Measurements from ENCODE around the gene PARP3. TPM values are rescaled to one million over a fixed set of nuclear protein-coding genes. Genes with fewer than 3 reads are reported as not detected.

PARP3 gene
- total RNA-seq, result 7.7 and 15.9 TPM in 2 replicates

DNA sequence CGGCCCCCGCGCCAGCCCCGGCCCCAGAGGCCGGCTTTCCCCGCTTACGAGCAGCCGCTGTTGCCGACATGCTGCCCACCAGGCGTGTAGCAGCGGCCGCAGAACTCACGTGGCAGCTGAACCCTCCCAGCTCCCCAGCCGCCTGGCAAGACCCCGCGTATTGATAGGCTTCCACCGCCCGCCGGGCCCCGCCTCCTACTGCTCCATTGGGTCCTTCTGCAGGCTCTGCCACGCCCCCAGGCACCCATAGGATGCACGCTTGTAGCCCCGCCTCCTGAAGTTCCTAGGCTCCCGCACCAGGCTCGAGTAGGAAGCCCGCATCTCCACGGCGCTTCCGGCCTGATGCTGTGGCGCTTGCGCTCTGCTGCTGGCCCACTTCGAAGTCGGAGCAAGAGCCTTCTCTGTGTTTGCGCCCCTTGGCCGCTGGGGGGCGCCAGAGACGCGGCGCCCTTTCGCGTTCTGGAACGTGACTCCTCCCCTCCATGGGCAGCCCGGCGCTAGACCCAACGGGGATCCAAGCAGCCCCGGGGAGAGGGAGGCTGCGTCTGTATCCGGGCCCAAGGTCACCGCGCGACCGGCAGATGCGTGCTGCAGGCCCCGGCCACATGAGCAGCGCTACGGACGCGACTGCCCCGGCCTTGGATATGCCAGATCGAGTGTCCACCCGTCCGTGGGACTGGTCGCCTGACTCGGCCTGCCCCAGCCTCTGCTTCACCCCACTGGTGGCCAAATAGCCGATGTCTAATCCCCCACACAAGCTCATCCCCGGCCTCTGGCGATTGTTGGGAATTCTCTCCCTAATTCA, at the start of gene PARP3, which contains the start of gene RRP9:
Gene PARP3, plus strand, starts transcription at position 566 of the 805 bp plus-strand sequence. CDS start 993 bp downstream, outside the sequence.
Gene RRP9, minus strand, starts transcription at position 107 of the 805 bp plus-strand sequence. Its CDS starts 37 bp downstream, at position 70.

GRCh38 chr3:51955175-51955892, 13.2 kb downstream of the PARP3 start, which contains the start of gene GPR62:
TSS of gene GPR62 (plus strand) at chr3:51955381. CDS start at chr3:51955653, 272 bp downstream.

DNA sequence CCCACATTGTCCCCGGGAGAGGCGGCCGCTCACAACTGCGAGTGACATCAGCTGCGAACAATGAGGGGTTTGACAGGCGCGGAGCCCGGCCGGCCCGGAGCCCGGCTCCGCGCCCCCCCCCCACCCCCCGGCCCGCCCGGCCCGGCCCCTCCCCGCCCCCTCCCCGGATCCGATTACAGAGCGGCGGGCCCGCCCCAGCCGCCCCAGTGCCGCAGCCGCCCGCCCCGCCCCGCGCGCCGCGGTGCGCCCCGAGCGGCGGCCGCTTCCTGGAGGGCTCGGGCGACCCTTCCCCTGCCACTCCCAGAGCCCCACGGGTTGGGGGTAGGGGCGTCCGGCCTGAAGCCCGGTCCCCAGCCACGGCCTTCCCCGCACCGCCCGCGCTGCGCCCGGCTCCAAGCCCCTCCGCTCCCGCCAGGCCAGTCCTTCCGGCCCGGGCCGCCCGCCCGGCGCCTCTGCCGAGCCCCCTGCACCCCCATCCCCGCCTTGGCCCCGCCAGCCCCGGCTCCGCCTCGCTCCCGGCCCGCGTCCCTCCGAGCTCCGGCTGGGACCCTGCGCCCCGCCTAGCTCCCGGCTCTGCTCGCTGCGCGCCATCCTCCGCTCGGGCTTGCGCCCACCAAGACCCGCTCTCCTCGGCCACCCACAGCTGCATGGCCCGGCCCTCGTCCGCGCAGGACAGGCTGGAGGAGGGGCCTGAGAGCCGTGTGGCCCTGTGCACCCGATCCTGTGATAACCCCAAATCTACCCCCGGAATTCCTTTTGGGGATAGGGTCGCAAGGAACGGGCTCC, 25.4 kb downstream of the PARP3 start, which contains the start of gene PCBP4:
Gene PCBP4, minus strand, starts transcription at position 71 of the 786 bp plus-strand sequence. CDS start 6,214 bp downstream, outside the sequence.

DNA sequence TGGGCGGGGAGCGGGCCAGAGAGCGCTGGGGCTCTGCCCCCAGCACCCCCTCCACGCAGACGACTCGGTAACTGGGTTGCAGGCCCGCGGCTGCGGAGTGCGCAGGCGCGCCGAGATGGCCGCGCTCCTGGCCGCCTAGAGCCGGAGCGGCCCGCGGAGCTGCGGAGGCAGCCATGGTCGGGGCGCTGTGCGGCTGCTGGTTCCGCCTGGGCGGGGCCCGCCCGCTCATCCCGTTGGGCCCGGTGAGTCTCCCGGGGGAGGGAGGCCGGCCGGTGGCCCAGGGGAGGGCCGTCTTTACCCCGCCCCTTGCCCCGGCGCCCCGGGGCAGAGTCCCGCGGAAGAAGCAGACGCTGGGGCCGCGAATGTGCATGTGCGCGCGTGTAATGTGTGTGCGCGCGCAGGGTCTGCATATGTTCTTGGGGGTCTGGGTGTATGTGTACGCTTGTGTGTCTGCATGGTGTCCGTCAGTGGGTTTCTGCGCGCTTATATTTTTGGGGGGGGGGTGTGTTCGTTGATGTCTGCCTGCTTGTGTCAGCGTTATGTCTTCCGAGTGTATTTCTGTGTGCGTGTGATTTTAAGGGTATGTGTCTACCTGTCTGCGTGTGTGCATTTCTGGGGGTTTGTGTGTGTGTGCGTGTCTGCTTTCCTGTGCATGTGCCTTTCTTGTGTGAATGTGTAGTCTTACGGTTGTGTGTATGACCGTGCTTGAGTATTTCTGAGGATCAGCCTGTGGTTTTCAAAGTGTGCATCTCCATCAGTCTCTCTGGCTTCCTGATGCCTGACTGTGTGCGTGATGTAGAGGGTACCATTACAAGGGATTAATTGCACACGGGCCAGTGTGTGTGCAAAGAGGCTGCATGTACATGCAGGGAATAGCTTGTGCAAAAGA, 33.0 kb downstream of the PARP3 start, which contains the start of gene ABHD14A:
Gene ABHD14A, plus strand, starts transcription at position 102 of the 889 bp plus-strand sequence. Its CDS starts 72 bp downstream, at position 174.

GRCh38 chr3:51982838-51983577, 40.8 kb downstream of the PARP3 start, which contains the start of gene ACY1:
TSS of gene ACY1 (plus strand) at chr3:51983535. CDS start at chr3:51984065, 530 bp downstream.

GRCh38 chr3:51995346-51996163, 53.4 kb downstream of the PARP3 start, which contains the start of gene RPL29:
TSS of gene RPL29 (minus strand) at chr3:51995895. CDS start at chr3:51995461, 434 bp downstream.

Other genes with a start within 250 kb of the PARP3 start
- gene GRM2, start 235.3 kb upstream of the PARP3 start, total RNA-seq, result under 0.01 TPM in 1 of 2 replicates, not detected in the other
- not detected in 2 replicates for gene IQCF6, start 163.1 kb upstream of the PARP3 start, total RNA-seq
- gene IQCF2, start 80.7 kb upstream of the PARP3 start, total RNA-seq, result not detected in 2 replicates
- not detected in 2 replicates for gene IQCF5, start 66.8 kb upstream of the PARP3 start, total RNA-seq
- gene IQCF1, start 39.0 kb upstream of the PARP3 start, total RNA-seq, result not detected in 2 replicates
- 57.5 and 74.0 TPM in 2 replicates for gene RRP9, start 459 bp upstream of the PARP3 start, total RNA-seq
- not detected in 2 replicates for gene GPR62, start 13.0 kb downstream of the PARP3 start, total RNA-seq
- gene PCBP4, start 25.1 kb downstream of the PARP3 start, total RNA-seq, result 30.1 and 39.8 TPM in 2 replicates
- gene ABHD14B, start 31.7 kb downstream of the PARP3 start, total RNA-seq, result 19.5 and 23.0 TPM in 2 replicates
- gene ABHD14A, start 32.7 kb downstream of the PARP3 start, total RNA-seq, result 3.2 and 6.3 TPM in 2 replicates
- gene ACY1, start 41.2 kb downstream of the PARP3 start, total RNA-seq, result 84.0 and 137 TPM in 2 replicates
- gene RPL29, start 53.5 kb downstream of the PARP3 start, total RNA-seq, result 1,575 and 1,891 TPM in 2 replicates
- 102 and 110 TPM in 2 replicates for gene DUSP7, start 114.2 kb downstream of the PARP3 start, total RNA-seq
- gene POC1A, start 212.1 kb downstream of the PARP3 start, total RNA-seq, result 0.85 and 2.2 TPM in 2 replicates

Data from tracheal epithelial cell (primary cell).